ENCODE measurements around the gene GIMAP5.

The GIMAP5 gene

GRCh38 chr7:150791304-150791703 lies 54.1 kb downstream of the GIMAP5 start:
- TF ChIP-seq, protein P1, sequence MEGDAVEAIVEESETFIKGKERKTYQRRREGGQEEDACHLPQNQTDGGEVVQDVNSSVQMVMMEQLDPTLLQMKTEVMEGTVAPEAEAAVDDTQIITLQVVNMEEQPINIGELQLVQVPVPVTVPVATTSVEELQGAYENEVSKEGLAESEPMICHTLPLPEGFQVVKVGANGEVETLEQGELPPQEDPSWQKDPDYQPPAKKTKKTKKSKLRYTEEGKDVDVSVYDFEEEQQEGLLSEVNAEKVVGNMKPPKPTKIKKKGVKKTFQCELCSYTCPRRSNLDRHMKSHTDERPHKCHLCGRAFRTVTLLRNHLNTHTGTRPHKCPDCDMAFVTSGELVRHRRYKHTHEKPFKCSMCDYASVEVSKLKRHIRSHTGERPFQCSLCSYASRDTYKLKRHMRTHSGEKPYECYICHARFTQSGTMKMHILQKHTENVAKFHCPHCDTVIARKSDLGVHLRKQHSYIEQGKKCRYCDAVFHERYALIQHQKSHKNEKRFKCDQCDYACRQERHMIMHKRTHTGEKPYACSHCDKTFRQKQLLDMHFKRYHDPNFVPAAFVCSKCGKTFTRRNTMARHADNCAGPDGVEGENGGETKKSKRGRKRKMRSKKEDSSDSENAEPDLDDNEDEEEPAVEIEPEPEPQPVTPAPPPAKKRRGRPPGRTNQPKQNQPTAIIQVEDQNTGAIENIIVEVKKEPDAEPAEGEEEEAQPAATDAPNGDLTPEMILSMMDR (conservative IDR thresholded peaks at IDR 0.05; ENCODE audit: low read depth, low read length) = no peak
- DNase-seq (ENCODE audit: low read depth) = no peak

GRCh38 chr7:150791746-150792452 lies 54.7 kb downstream of the GIMAP5 start:
- TF ChIP-seq, protein P1 (conservative IDR thresholded peaks at IDR 0.05; ENCODE audit: low read depth, low read length) = no peak
- H3K4me3 ChIP-seq (ENCODE audit: low read length) = no peak overlapping the region
- DNase-seq (ENCODE audit: low read depth) = no peak

More at GRCh38 chr7:150791304-150791703, 54.1 kb downstream of the GIMAP5 start:
- H3K4me3 ChIP-seq (ENCODE audit: low read length) = no peak overlapping the region
